AG10803 (cell line): Measurements from ENCODE around the gene UHRF2.

Experiments used
- DNase-seq: peaks from one replicate; pipeline ENCODE4 v3.0.0; 2010; ENCODE audit warnings: low read depth
- H3K4me3 ChIP-seq: 2 replicates; pipeline ENCODE4 v1.5.1; 2011; ENCODE audit warnings: mild to moderate bottlenecking, low read length, control low read depth
- TF ChIP-seq, protein P1 (sequence below): conservative IDR thresholded peaks from 2 replicates; pipeline ENCODE4 v1.5.1; 2011; ENCODE audit warnings: mild to moderate bottlenecking, low read length, control low read depth, inconsistent platforms

The UHRF2 gene

DNA sequence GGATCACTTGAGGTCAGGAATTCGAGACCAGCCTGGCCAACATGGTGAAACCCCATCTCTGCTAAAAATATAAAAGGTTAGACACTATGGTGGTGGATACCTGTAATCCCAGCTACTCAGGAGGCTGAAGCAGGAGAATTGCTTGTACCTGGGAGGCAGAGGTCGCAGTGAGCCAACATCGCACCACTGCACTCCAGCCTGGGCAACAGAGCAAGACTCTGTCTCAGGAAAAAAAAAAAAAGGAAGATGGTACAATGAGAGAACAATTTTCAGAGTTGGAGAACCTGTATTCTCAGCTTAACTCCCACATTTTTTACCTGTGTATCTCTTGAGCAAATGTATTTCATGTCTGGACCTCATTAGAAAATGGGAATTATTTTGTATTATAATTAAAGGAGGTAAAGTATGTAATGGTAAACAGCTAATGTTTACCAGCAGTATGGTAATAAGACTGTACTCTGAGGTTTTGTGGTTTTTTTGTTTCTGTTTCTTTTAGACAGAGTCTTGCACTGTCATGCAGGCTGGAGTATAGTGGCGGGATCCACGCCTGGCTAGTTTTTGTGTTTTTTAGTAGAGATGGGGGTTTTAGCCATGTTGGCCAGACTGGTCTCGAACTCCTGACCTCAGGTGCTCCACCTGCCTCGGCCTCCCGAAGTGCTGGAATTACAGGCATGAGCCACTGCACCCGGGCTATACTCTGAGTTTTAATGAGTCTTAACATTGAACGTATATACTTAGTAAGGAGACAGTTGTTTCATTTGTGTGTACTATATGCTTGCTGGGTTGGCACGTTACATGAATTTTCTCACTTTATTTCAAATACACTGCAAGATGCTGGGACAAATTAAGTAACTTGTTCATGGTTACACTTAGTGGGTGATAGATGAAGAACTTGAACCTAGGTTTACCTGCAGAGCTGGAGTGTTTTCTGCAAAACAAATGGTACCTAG lies 16.2 kb downstream of the UHRF2 start:
- TF ChIP-seq, protein P1, sequence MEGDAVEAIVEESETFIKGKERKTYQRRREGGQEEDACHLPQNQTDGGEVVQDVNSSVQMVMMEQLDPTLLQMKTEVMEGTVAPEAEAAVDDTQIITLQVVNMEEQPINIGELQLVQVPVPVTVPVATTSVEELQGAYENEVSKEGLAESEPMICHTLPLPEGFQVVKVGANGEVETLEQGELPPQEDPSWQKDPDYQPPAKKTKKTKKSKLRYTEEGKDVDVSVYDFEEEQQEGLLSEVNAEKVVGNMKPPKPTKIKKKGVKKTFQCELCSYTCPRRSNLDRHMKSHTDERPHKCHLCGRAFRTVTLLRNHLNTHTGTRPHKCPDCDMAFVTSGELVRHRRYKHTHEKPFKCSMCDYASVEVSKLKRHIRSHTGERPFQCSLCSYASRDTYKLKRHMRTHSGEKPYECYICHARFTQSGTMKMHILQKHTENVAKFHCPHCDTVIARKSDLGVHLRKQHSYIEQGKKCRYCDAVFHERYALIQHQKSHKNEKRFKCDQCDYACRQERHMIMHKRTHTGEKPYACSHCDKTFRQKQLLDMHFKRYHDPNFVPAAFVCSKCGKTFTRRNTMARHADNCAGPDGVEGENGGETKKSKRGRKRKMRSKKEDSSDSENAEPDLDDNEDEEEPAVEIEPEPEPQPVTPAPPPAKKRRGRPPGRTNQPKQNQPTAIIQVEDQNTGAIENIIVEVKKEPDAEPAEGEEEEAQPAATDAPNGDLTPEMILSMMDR: no peak
- H3K4me3 ChIP-seq: no peak overlapping the region
- DNase-seq: no peak

GRCh38 chr9:6431038-6431437 lies 18.0 kb downstream of the UHRF2 start:
- H3K4me3 ChIP-seq: no peak overlapping the region
- DNase-seq: no peak
- TF ChIP-seq, protein P1: no peak

GRCh38 chr9:6433410-6433809 lies 20.4 kb downstream of the UHRF2 start:
- TF ChIP-seq, protein P1: no peak
- no peak for DNase-seq
- H3K4me3 ChIP-seq: no peak overlapping the region

DNA sequence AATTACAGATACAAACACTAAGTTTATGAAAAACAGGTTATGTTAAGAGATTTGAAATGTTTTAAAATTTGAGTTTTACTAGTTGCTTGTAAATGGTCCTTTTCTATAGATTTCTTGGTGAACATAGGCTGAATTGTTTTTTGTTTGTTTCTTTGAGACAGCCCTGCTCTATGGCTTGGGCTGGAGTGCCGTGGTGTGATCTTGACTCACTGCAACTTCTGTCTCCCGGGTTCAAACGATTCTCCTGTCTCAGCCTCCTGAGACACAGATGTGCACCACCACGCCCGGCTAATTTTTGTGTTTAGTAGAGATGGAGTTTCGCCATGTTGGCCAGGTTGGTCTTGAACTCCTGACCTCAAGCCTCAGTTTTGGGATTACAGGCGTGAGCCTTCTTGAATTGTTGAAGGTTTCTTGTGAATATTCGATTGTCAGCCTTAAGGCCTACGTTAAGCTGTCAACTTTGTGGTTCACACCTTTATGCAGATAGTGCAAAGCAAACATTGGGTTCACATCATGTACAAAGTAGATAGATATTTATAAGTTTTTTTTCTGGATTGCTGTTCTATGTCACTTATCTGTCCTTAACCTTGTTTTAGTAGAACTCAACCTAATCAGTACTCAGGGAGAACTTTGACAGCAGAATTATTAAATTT lies 26.2 kb downstream of the UHRF2 start:
- no peak for DNase-seq
- TF ChIP-seq, protein P1: no peak
- H3K4me3 ChIP-seq: no peak overlapping the region

GRCh38 chr9:6440405-6440804 lies 27.4 kb downstream of the UHRF2 start:
- no peak overlapping the region for H3K4me3 ChIP-seq
- TF ChIP-seq, protein P1: no peak
- DNase-seq: no peak

- no peak overlapping the region for H3K4me3 ChIP-seq
- TF ChIP-seq, protein P1: no peak
- peak; percentile 24 for DNase-seq
These were observed 28.3 kb downstream of the UHRF2 start for GRCh38 chr9:6441269-6441668.
